ENCODE data around the gene WBP2.

WBP2 gene

DNA sequence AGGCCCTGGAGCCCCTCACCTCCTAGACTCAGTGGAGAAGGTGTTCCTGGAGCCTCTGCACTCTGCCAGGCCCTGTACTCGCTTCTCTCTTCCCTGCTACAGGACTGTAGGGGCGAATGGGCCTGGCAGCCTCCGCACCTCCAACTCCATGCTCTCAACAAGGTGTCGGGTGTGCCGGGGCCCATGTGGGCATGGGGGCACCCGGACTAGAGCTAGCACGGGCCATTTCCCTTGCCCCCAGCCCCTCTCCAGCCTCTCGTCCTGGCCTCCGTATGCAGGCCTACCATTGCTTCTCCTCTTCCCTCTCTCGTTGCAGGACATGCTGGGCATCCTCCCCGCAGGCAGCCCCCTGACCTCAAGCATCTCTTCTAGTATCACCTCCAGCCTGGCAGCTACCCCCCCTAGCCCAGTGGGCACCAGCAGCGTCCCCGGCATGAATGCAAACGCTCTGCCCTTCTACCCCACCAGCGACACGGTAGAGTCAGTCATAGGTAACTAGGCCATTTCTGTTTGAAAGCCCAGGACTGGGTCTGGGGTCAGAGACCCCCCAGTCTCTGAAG lies 36.7 kb downstream of the WBP2 start (continued):
- no peak for TF ChIP-seq ZNF76 (tag by site-specific recombination; IDR thresholded peaks at IDR 0.05; ENCODE audit: borderline replicate concordance, low read depth)
- TF ChIP-seq, protein P1, sequence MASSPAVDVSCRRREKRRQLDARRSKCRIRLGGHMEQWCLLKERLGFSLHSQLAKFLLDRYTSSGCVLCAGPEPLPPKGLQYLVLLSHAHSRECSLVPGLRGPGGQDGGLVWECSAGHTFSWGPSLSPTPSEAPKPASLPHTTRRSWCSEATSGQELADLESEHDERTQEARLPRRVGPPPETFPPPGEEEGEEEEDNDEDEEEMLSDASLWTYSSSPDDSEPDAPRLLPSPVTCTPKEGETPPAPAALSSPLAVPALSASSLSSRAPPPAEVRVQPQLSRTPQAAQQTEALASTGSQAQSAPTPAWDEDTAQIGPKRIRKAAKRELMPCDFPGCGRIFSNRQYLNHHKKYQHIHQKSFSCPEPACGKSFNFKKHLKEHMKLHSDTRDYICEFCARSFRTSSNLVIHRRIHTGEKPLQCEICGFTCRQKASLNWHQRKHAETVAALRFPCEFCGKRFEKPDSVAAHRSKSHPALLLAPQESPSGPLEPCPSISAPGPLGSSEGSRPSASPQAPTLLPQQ (tag by site-specific recombination; IDR thresholded peaks at IDR 0.05), result no peak

GRCh38 chr17:75817571-75817970 lies 37.6 kb downstream of the WBP2 start:
- no peak for TF ChIP-seq ZNF324 (tag by site-specific recombination; IDR thresholded peaks at IDR 0.05)
- no peak for TF ChIP-seq ZNF747 (tag by site-specific recombination; IDR thresholded peaks at IDR 0.05)
- no peak for TF ChIP-seq KLF10 (tag by site-specific recombination; IDR thresholded peaks at IDR 0.05)
- no peak for TF ChIP-seq ZNF837 (tag by site-specific recombination; IDR thresholded peaks at IDR 0.05)
- no peak for TF ChIP-seq ZNF513 (tag by site-specific recombination; IDR thresholded peaks at IDR 0.05)
- no peak for TF ChIP-seq KLF1 (tag by site-specific recombination; IDR thresholded peaks at IDR 0.05)
- TF ChIP-seq ZNF157 (tag by site-specific recombination; IDR thresholded peaks at IDR 0.05), result no peak
- ChIA-PET POLR2A (interaction anchor here (0.6 to 1.6 kb wide), 3 partner anchors 37 to 126 kb away, joined by 3 to 5 read pairs (median 3); partner anchors contain the start of gene FBF1), CTCF (interaction anchor here (0.6 to 3.9 kb wide), 2 partner anchors 8 to 24 kb away, joined by 4 to 23 read pairs; no protein-coding TSS in a partner anchor)
- peaks cover 34 to 96% of the 10 kb centered on the region in 2 experiments for H3K36me3 ChIP-seq (ENCODE audit: control insufficient read depth in 2 of 2, insufficient read depth in 1 of 2, low read length in 2 of 2)
- H3K9me3 ChIP-seq (ENCODE audit: control insufficient read depth, insufficient read depth, low read depth, low read length), result no peaks in the 10 kb centered on the region
- H3K4me3 ChIP-seq (ENCODE audit: low read depth, low read length), result no peak overlapping the region
- no peaks in the 10 kb centered on the region for H3K4me1 ChIP-seq (ENCODE audit: control insufficient read depth, insufficient read depth, low read length)
- no peak overlapping the region for H3K27ac ChIP-seq (ENCODE audit: extremely low read depth, low read depth, low read length)

DNA sequence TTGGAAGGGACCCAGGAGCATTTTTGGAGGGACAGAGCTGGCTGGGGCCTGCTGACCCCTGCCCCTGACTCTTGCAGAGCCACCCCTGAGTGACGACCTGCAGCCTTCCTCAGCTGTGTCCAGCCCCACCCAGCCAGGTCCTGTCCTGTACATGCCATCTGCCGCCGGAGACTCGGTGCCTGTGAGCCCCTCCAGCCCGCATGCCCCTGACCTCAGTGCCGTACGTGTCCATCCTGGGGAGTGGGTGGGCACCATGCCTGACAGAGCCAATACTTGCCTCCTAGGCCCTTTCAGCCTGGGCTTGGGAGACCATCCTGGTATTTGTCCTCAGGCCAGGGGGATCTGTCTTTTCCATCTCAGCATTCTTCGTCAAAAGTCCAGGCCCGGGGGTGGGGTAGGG lies 38.4 kb downstream of the WBP2 start:
- Histone ChIP-seq H3K4me3 (ENCODE audit: low read depth, low read length) (no peak overlapping the region), H3K4me1 (ENCODE audit: control insufficient read depth, insufficient read depth, low read length) (no peaks in the 10 kb centered on the region), H3K27ac (ENCODE audit: extremely low read depth, low read depth, low read length) (no peak overlapping the region), H3K36me3 (ENCODE audit: control insufficient read depth in 2 of 2, insufficient read depth in 1 of 2, low read length in 2 of 2) (peaks cover 40 to 96% of the 10 kb centered on the region in 2 experiments), H3K9me3 (ENCODE audit: control insufficient read depth, insufficient read depth, low read depth, low read length) (no peaks in the 10 kb centered on the region)
- POLR2A ChIA-PET, result interaction anchor here (0.6 to 1.6 kb wide), 4 partner anchors 10 to 124 kb away, joined by 3 to 6 read pairs (median 4); partner anchors contain the start of genes FBF1 and WBP2
- CTCF ChIA-PET, result interaction anchor here (0.6 to 3.9 kb wide), 4 partner anchors 9 to 92 kb away, joined by 3 to 23 read pairs (median 5); no protein-coding TSS in a partner anchor
- TF ChIP-seq, protein P2, sequence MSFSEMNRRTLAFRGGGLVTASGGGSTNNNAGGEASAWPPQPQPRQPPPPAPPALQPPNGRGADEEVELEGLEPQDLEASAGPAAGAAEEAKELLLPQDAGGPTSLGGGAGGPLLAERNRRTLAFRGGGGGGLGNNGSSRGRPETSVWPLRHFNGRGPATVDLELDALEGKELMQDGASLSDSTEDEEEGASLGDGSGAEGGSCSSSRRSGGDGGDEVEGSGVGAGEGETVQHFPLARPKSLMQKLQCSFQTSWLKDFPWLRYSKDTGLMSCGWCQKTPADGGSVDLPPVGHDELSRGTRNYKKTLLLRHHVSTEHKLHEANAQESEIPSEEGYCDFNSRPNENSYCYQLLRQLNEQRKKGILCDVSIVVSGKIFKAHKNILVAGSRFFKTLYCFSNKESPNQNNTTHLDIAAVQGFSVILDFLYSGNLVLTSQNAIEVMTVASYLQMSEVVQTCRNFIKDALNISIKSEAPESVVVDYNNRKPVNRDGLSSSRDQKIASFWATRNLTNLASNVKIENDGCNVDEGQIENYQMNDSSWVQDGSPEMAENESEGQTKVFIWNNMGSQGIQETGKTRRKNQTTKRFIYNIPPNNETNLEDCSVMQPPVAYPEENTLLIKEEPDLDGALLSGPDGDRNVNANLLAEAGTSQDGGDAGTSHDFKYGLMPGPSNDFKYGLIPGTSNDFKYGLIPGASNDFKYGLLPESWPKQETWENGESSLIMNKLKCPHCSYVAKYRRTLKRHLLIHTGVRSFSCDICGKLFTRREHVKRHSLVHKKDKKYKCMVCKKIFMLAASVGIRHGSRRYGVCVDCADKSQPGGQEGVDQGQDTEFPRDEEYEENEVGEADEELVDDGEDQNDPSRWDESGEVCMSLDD (tag by site-specific recombination; IDR thresholded peaks at IDR 0.05), result no peak
- no peak for TF ChIP-seq ZSCAN5A (tag by site-specific recombination; IDR thresholded peaks at IDR 0.05)

GRCh38 chr17:75815399-75815798 lies 39.7 kb downstream of the WBP2 start:
- Histone ChIP-seq H3K36me3 (ENCODE audit: control insufficient read depth in 2 of 2, insufficient read depth in 1 of 2, low read length in 2 of 2) (peaks cover 40 to 96% of the 10 kb centered on the region in 2 experiments), H3K4me1 (ENCODE audit: control insufficient read depth, insufficient read depth, low read length) (no peaks in the 10 kb centered on the region), H3K9me3 (ENCODE audit: control insufficient read depth, insufficient read depth, low read depth, low read length) (no peaks in the 10 kb centered on the region), H3K4me3 (ENCODE audit: low read depth, low read length) (no peak overlapping the region), H3K27ac (ENCODE audit: extremely low read depth, low read depth, low read length) (no peak overlapping the region)
- ChIA-PET CTCF (interaction anchor here (0.6 to 3.9 kb wide), 8 partner anchors 10 to 32 kb away, joined by 3 to 23 read pairs (median 4); no protein-coding TSS in a partner anchor), POLR2A (interaction anchor here (0.9 to 1.7 kb wide), 3 partner anchors 11 to 35 kb away, joined by 5 to 8 read pairs (median 8); no protein-coding TSS in a partner anchor)
- no peak for TF ChIP-seq ZNF114 (tag by site-specific recombination; IDR thresholded peaks at IDR 0.05)
- TF ChIP-seq BCL6B (tag by site-specific recombination; IDR thresholded peaks at IDR 0.05), result no peak
- TF ChIP-seq ZNF830 (tag by site-specific recombination; IDR thresholded peaks at IDR 0.05; ENCODE audit: low read depth), result no peak
- TF ChIP-seq ZNF654 (tag by site-specific recombination; IDR thresholded peaks at IDR 0.05; ENCODE audit: low read depth), result no peak
- TF ChIP-seq ZNF10 (tag by site-specific recombination; IDR thresholded peaks at IDR 0.05), result no peak
- no peak for TF ChIP-seq ZNF341 (tag by site-specific recombination; IDR thresholded peaks at IDR 0.05; ENCODE audit: low read depth)
- peak; percentile 89 for TF ChIP-seq ZNF23 (tag by site-specific recombination; IDR thresholded peaks at IDR 0.05; ENCODE audit: borderline replicate concordance)

All from HEK293 (cell line).